Measurements from ENCODE around the gene FHIT.

GRCh38 chr3:60847791-60848190, 403.5 kb downstream of the FHIT start:
- TF ChIP-seq CTCF (IDR thresholded peaks at IDR 0.05) (no peak), EP300 (IDR thresholded peaks at IDR 0.05) (no peak), POLR2A (IDR thresholded peaks at IDR 0.05) (no peak)

All from ovary (tissue), 3 donors.